ENCODE results near the gene KEAP1. TPM values are rescaled to one million over a fixed set of nuclear protein-coding genes. Genes with fewer than 3 reads are reported as not detected.

KEAP1 gene
- total and polyA plus RNA-seq, 2 of the 13 experiments (the other 11 are each of a cell fraction or from before 2014, with no cell fraction given), result 56.7 to 72.9 TPM

DNA sequence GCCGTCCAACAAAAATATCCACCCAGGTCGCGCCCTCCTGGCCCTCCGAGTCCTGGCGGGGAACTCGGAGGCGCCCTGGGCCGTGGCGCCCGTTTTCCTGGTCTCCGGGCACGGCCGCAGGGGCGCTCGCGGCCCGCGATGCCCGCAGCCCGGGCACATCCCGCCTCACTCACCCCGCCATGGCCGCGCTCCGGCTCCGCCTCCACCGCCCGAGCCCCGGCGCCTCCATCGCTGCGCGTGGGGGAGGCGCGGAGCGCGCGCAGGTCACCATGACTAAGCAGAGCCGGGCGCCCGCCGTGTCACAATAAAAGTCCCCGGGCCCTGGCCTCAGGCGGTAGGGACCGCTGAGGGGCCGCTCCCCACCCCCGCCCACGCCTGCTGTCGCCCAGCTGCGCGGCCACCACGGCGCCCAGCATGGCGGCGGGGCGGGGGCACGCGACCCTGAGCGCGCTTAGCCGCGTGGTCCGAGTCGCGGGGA, 593 bp downstream of the KEAP1 start (continued):
- TF ChIP-seq, protein P1, sequence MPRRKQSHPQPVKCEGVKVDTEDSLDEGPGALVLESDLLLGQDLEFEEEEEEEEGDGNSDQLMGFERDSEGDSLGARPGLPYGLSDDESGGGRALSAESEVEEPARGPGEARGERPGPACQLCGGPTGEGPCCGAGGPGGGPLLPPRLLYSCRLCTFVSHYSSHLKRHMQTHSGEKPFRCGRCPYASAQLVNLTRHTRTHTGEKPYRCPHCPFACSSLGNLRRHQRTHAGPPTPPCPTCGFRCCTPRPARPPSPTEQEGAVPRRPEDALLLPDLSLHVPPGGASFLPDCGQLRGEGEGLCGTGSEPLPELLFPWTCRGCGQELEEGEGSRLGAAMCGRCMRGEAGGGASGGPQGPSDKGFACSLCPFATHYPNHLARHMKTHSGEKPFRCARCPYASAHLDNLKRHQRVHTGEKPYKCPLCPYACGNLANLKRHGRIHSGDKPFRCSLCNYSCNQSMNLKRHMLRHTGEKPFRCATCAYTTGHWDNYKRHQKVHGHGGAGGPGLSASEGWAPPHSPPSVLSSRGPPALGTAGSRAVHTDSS (CRISPR knock-in tag; conservative IDR thresholded peaks at IDR 0.05), result no peak
- TF ChIP-seq SOX5 (CRISPR knock-in tag; IDR thresholded peaks at IDR 0.05; ENCODE audit: borderline replicate concordance) (peak; percentile 42; the same call in 1 of the 2 replicates), HINFP (CRISPR knock-in tag; IDR thresholded peaks at IDR 0.05; ENCODE audit: low read depth) (peak; percentile 46; the same call in 1 of the 2 replicates), MEF2D (CRISPR knock-in tag; IDR thresholded peaks at IDR 0.05) (no peak), ATF4 (CRISPR knock-in tag; IDR thresholded peaks at IDR 0.05) (peak in 1 of 2 experiments; percentile 26; a peak in 1 of 4 replicates), IRX3 (CRISPR knock-in tag; IDR thresholded peaks at IDR 0.05; ENCODE audit: borderline replicate concordance, low read depth) (peak; percentile 59; the same call in 1 of the 2 replicates), NCOA2 (CRISPR knock-in tag; IDR thresholded peaks at IDR 0.05) (no peak; the same call in 1 of the 2 replicates), PHF8 (CRISPR knock-in tag; IDR thresholded peaks at IDR 0.05) (peak; percentile 85; the same call in 1 of the 2 replicates), THRA (CRISPR knock-in tag; IDR thresholded peaks at IDR 0.05; ENCODE audit: borderline replicate concordance) (peak; percentile 58; the same call in 1 of the 2 replicates), DNMT1 (CRISPR knock-in tag; IDR thresholded peaks at IDR 0.05) (no peak), ZNF768 (CRISPR knock-in tag; IDR thresholded peaks at IDR 0.05) (no peak), YEATS4 (CRISPR knock-in tag; IDR thresholded peaks at IDR 0.05; ENCODE audit: borderline replicate concordance) (peak; percentile 95), CC2D1A (CRISPR knock-in tag; IDR thresholded peaks at IDR 0.05) (no peak)
- TF ChIP-seq, protein P2, sequence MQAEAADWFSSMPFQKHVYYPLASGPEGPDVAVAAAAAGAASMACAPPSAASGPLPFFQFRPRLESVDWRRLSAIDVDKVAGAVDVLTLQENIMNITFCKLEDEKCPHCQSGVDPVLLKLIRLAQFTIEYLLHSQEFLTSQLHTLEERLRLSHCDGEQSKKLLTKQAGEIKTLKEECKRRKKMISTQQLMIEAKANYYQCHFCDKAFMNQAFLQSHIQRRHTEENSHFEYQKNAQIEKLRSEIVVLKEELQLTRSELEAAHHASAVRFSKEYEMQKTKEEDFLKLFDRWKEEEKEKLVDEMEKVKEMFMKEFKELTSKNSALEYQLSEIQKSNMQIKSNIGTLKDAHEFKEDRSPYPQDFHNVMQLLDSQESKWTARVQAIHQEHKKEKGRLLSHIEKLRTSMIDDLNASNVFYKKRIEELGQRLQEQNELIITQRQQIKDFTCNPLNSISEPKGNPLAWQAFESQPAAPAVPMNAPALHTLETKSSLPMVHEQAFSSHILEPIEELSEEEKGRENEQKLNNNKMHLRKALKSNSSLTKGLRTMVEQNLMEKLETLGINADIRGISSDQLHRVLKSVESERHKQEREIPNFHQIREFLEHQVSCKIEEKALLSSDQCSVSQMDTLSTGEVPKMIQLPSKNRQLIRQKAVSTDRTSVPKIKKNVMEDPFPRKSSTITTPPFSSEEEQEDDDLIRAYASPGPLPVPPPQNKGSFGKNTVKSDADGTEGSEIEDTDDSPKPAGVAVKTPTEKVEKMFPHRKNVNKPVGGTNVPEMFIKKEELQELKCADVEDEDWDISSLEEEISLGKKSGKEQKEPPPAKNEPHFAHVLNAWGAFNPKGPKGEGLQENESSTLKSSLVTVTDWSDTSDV (CRISPR knock-in tag; IDR thresholded peaks at IDR 0.05), result no peak; the same call in 1 of the 2 replicates
- TF ChIP-seq, protein P3, sequence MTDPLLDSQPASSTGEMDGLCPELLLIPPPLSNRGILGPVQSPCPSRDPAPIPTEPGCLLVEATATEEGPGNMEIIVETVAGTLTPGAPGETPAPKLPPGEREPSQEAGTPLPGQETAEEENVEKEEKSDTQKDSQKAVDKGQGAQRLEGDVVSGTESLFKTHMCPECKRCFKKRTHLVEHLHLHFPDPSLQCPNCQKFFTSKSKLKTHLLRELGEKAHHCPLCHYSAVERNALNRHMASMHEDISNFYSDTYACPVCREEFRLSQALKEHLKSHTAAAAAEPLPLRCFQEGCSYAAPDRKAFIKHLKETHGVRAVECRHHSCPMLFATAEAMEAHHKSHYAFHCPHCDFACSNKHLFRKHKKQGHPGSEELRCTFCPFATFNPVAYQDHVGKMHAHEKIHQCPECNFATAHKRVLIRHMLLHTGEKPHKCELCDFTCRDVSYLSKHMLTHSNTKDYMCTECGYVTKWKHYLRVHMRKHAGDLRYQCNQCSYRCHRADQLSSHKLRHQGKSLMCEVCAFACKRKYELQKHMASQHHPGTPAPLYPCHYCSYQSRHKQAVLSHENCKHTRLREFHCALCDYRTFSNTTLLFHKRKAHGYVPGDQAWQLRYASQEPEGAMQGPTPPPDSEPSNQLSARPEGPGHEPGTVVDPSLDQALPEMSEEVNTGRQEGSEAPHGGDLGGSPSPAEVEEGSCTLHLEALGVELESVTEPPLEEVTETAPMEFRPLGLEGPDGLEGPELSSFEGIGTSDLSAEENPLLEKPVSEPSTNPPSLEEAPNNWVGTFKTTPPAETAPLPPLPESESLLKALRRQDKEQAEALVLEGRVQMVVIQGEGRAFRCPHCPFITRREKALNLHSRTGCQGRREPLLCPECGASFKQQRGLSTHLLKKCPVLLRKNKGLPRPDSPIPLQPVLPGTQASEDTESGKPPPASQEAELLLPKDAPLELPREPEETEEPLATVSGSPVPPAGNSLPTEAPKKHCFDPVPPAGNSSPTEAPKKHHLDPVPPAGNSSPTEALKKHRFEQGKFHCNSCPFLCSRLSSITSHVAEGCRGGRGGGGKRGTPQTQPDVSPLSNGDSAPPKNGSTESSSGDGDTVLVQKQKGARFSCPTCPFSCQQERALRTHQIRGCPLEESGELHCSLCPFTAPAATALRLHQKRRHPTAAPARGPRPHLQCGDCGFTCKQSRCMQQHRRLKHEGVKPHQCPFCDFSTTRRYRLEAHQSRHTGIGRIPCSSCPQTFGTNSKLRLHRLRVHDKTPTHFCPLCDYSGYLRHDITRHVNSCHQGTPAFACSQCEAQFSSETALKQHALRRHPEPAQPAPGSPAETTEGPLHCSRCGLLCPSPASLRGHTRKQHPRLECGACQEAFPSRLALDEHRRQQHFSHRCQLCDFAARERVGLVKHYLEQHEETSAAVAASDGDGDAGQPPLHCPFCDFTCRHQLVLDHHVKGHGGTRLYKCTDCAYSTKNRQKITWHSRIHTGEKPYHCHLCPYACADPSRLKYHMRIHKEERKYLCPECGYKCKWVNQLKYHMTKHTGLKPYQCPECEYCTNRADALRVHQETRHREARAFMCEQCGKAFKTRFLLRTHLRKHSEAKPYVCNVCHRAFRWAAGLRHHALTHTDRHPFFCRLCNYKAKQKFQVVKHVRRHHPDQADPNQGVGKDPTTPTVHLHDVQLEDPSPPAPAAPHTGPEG (CRISPR knock-in tag; IDR thresholded peaks at IDR 0.05), result no peak

All from HepG2 (cell line).